ENCODE data around the gene EPHB3. TPM values are rescaled to one million over a fixed set of nuclear protein-coding genes. Genes with fewer than 3 reads are reported as not detected.

The EPHB3 gene
- total RNA-seq: 10 to 100 TPM in 1 of 2 donors, 1 to 10 TPM in 1; 8.1 to 23.7 TPM
- polyA plus RNA-seq (ENCODE audit: insufficient read length in 6 of 6): 10 to 100 TPM; 22.0 to 32.9 (median 28.3) TPM
- long read RNA-seq, donor 1, full-length matches to known transcripts: 2 of 14 reads
- long read RNA-seq, donor 1, partial matches to known transcripts: 12 of 14 reads
- long read RNA-seq, donor 1, other reads (novel, unspliced or antisense): 0 of 14 reads
- long read RNA-seq, donor 2, partial matches to known transcripts: 10 of 10 reads
- long read RNA-seq, donor 2, other reads (novel, unspliced or antisense): 0 of 10 reads
- long read RNA-seq, donor 3, full-length matches to known transcripts: 3 of 3 reads
- long read RNA-seq, donor 3, partial matches to known transcripts: 0 of 3 reads
- long read RNA-seq, donor 3, other reads (novel, unspliced or antisense): 0 of 3 reads
- long read RNA-seq, donor 4, partial matches to known transcripts: 2 of 2 reads
- long read RNA-seq, donor 4, other reads (novel, unspliced or antisense): 0 of 2 reads
- long read RNA-seq, donor 5, full-length matches to known transcripts: 2 of 2 reads
- long read RNA-seq, donor 5, partial matches to known transcripts: 0 of 2 reads
- long read RNA-seq, donor 5, other reads (novel, unspliced or antisense): 0 of 2 reads
- long read RNA-seq, donor 6, full-length matches to known transcripts: 2 of 2 reads
- long read RNA-seq, donor 6, partial matches to known transcripts: 0 of 2 reads
- long read RNA-seq, donor 6, other reads (novel, unspliced or antisense): 0 of 2 reads
- long read RNA-seq, donor 7: 0 reads
- long read RNA-seq, donor 8: 0 reads
- long read RNA-seq, donor 9: 0 reads
- long read RNA-seq, donor 10, full-length matches to known transcripts: 1 of 2 reads
- long read RNA-seq, donor 10, partial matches to known transcripts: 1 of 2 reads
- long read RNA-seq, donor 10, other reads (novel, unspliced or antisense): 0 of 2 reads
- long read RNA-seq, donor 11, full-length matches to known transcripts: 1 of 1 reads
- long read RNA-seq, donor 11, partial matches to known transcripts: 0 of 1 reads
- long read RNA-seq, donor 11, other reads (novel, unspliced or antisense): 0 of 1 reads
- long read RNA-seq, donor 12: 0 reads

GRCh38 chr3:184561061-184561912 is at the start of gene EPHB3:
Gene EPHB3 (plus strand): TSS chr3:184561785. CDS start chr3:184562236, 451 bp downstream.
- intact Hi-C loops (cut with DNase I): no loop called here
- H3K4me1 ChIP-seq: peaks cover 18 to 41% of the 10 kb centered on the region in 2 donors
- peak; percentile 98 to 100 (median 100) for DNase-seq

GRCh38 chr3:184512621-184513020 is 49.0 kb upstream of the EPHB3 start:
- no peak for ATAC-seq
- Histone ChIP-seq H3K27ac (no peak overlapping the region), H3K36me3 (no peaks in the 10 kb centered on the region), H3K27me3 (peaks cover 25 to 41% of the 10 kb centered on the region in 2 donors), H3K4me3 (no peak overlapping the region), H3K9me3 (no peaks in the 10 kb centered on the region), H3K4me1 (peaks cover 0 to 18% of the 10 kb centered on the region in 2 donors)
- DNase-seq: no peak
- no peak for TF ChIP-seq CTCF (IDR thresholded peaks at IDR 0.05)
- intact Hi-C loops (cut with DNase I): no loop called here

More at GRCh38 chr3:184561061-184561912, at the start of gene EPHB3:
- Histone ChIP-seq H3K36me3 (no peaks in the 10 kb centered on the region), H3K4me3 (peak within 1 kb of the TSS; percentile 57 to 59), H3K27ac (peak within 1 kb of the TSS; percentile 37 to 70), H3K27me3 (peaks cover 0 to 46% of the 10 kb centered on the region in 2 donors), H3K9me3 (no peaks in the 10 kb centered on the region)
- ATAC-seq: peak; percentile 88
- TF ChIP-seq CTCF (IDR thresholded peaks at IDR 0.05): peak; percentile 94 to 95

GRCh38 chr3:184513276-184514170 is 48.1 kb upstream of the EPHB3 start:
- Histone ChIP-seq H3K36me3 (no peaks in the 10 kb centered on the region), H3K27me3 (peaks cover 25 to 41% of the 10 kb centered on the region in 2 donors), H3K4me3 (peak overlapping the region; percentile 19 to 28), H3K4me1 (peaks cover 0 to 18% of the 10 kb centered on the region in 2 donors), H3K9me3 (no peaks in the 10 kb centered on the region), H3K27ac (peak overlapping the region in 1 of 2 donors; percentile 0)
- intact Hi-C loops (cut with DNase I): no loop called here
- TF ChIP-seq CTCF (IDR thresholded peaks at IDR 0.05): peak; percentile 84 to 91
- ATAC-seq (peak; percentile 99), DNase-seq (peak; percentile 83 to 93 (median 86))

GRCh38 chr3:184514171-184514490 is 47.5 kb upstream of the EPHB3 start:
- no peaks in the 10 kb centered on the region for H3K9me3 ChIP-seq
- H3K4me3 ChIP-seq: peak overlapping the region; percentile 19 to 28
- peaks cover 0 to 18% of the 10 kb centered on the region in 2 donors for H3K4me1 ChIP-seq
- no peak for DNase-seq
- no peaks in the 10 kb centered on the region for H3K36me3 ChIP-seq
- peak overlapping the region in 1 of 2 donors; percentile 0 for H3K27ac ChIP-seq
- H3K27me3 ChIP-seq: peaks cover 25 to 42% of the 10 kb centered on the region in 2 donors
- ATAC-seq: peak; percentile 4
- no peak for TF ChIP-seq CTCF (IDR thresholded peaks at IDR 0.05)
- intact Hi-C loops (cut with DNase I): no loop called here
